GM19452 (cell line): ENCODE data around the gene ACTBL2.
"Not testable (repeated sequence)": the region's sequence is repeated elsewhere in the genome, so short reads cannot be mapped to it uniquely, and the experiment has no call there.

Experiments used
- ATAC-seq: cut with Tn5 transposase; IDR thresholded peaks from one replicate; pipeline ENCODE4 v1.9.1; 2021; ENCODE audit not compliant: unreplicated experiment

The ACTBL2 gene

DNA sequence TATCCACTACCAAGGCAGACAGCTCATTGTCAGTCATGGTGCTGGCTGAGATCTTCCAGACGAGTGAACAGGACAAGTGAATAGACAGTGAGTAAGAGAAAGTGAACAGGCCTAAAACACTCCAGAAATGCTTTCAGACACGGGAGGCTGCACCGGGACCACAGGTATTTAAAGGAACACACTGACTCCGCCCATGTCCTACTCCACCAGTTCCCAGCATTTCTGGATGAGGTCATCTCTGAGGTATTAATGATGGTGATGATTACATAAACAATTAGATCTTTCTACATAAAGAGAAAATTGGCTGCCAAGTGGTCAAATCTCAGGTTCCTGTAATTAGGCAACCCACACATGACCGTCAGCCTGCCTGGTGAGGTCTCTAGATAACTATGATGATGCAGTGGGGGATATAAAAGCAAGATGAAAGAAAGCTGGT lies at the start of gene ACTBL2:
TSS of gene ACTBL2 (minus strand) at position 141 of the 436 bp plus-strand sequence. CDS start at position 37, 104 bp downstream.
- no peak for ATAC-seq

DNA sequence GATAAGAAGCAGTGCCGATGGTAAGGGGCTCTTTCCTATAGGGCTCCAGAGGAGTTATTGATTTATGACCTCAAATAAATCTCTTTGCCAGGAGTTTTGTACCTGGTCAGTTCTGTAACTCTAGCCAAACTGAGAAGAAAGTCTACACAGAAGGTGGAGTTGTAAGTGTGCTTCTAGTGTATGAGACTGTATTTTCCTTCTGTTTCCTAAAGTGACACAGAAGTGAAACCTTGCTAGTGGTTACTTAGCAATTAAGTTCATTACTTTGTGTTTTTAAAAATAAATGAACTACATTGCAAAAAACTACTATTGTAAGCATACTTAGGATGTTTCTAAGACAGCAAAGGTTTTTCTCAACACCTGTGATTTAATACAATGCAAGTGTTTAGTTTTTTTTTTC lies 48.7 kb upstream of the ACTBL2 start:
- no peak for ATAC-seq

DNA sequence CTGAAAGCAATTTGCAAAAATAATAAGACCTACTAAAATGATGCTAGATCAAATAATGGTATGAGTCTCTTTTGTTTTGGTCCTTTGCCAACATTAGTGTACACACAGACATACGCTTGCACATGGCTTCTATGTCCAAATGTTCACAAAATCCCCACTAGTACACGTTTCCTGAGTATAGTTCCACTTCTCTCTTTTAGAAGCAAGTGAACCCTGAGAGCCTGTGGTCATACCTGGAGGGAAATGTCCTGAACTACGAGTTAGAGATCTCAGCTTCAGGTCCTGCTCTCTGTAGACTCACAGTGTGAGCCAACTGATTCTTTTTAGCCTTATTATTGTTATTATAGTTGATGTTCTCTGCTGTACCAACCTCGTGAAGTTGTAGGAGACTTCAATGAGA lies 47.3 kb upstream of the ACTBL2 start:
- ATAC-seq = no peak

DNA sequence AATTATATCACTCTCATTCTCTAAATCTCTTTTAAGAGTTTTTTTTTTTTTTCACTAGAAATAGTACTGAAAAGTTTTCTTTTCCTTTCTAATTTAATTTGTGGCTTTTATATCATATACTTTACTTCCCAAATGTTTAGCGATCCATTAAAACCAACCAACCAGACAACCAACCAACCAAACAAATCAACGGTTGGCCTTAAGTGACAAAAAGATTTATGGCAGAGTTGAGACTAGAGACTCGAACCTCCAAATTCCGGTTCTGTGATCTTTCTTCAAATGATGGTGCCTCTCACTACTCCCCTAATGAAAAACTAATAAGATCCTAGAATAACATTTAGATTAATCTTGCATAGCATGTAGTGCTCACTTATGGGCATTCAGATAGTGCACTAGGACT lies 45.3 kb upstream of the ACTBL2 start:
- ATAC-seq = no peak

DNA sequence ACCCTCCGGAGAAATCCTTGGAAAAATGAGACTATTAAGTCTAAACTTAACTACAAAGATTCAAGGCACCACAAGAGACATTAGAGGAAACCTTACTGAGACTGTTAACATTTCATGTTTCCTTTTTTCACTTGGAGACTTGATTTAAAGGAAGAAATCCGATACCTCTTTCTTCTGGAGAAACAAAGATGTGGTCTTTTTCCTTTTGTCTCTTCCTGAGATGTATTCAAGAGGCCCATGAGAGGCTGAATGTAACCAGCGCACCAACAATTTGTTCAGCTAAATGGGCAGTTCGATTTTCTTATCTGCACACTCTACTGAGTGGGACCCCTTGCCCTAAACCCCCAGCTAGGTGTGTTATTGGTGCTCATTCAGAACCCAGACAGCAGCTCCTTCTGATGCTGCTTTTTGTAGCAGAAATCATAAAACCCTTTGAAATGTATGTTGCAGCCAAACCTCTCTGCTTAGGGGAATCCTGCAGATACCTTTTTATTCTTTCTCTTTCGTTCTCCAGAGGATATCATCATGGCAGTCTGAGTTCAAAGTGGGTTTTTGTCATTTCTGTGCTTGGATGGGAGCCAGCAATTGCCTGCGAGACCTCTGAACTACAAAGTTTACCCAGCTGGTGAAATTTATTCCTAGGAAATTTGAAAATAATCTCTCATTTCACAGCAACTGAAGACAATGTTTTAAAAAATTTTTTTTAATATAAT lies 41.9 kb upstream of the ACTBL2 start:
- no peak for ATAC-seq

DNA sequence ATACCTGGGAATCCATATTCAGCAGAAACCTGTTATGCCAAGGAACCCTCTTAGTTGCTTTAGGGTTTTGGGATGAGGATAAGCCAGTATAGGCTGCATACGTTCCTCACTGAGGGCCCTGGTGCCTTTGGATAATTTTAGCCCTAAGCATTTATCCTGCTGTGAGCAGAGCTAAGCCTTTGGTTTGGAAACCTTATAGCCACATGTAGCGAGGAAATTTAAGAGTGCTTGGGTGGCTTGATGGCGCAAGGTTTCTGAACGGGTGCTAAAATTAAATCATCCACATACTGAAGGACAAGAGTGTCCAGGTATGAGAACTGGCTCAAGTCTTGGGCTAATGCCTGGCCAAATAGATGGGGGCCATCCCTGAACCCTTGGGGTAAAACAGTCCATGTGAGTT lies 39.9 kb upstream of the ACTBL2 start:
- not testable (repeated sequence) for ATAC-seq

DNA sequence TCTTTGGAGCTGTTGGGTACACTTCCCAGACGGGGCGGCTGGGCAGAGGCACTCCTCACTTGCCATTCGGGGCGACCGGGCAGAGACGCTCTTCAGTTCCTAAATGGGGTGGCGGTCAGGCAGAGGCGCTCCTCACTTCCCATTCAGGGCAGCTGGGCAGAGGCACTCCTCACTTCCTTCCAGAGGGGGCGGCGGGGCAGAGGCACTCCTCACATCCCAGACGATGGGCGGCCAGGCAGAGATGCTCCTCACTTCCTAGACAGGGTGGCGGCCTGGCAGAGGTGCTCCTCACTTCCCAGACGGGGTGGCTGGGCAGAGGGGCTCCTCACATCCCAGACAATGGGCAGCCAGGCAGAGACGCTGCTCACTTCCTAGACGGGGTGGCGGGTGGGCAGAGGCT lies 35.8 kb upstream of the ACTBL2 start:
- not testable (repeated sequence) for ATAC-seq

DNA sequence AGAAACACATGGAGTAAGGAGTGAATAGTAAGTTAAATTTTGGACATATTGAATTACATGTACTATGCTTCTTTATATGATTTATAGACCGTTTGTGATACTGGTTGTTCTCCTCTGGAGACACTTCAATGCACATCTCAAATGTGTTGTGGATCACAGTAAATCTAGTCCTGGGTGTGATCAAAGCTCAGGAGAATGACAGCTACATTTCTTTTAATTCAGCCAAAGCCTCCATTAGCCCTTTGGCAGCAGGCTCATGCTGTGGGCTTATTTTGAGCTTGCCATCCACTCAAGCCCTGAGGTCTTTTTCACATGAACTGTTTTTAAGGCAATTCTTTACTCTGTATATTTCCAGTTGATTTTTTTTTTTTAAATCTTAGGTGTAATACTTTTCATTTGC lies 34.6 kb upstream of the ACTBL2 start:
- no peak for ATAC-seq

DNA sequence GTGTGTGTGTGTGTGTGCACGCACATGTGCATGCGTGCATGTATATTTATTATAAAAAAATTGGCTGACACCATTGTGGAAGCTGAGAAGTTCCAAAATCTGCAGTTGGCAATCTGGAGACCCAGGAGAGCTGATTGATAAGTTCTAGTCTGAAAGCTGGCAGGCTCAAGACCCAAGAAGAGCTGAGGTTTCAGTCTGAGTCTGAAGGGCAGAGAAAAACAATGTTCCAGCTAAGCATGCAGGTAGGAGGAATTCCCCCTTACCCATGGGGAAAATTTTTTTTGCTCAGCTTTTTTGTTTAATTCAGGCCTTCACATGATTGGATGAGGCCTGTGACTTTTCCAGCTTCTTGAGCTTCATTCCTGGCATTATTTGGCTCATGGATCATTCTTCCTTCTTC lies 31.2 kb upstream of the ACTBL2 start:
- no peak for ATAC-seq

DNA sequence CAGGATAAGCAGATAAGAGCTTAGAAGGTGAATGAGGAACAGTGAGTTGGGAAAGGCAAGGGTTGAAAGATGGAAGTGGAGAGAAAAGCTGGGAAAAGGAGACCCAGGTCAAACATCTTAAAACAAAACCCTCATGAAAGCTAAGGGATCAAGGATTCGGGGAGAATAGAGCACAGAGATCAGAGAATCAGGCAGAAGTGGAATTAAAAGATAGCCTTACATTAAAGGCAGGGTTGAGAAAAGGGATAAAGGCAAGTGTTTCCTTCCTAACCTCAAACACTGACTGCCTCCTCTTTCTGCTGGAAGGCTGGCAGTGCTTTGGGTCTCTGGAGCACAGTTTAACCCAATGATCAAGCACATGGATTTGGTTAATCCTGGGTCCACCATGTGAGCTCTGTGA lies 28.7 kb upstream of the ACTBL2 start:
- no peak for ATAC-seq

DNA sequence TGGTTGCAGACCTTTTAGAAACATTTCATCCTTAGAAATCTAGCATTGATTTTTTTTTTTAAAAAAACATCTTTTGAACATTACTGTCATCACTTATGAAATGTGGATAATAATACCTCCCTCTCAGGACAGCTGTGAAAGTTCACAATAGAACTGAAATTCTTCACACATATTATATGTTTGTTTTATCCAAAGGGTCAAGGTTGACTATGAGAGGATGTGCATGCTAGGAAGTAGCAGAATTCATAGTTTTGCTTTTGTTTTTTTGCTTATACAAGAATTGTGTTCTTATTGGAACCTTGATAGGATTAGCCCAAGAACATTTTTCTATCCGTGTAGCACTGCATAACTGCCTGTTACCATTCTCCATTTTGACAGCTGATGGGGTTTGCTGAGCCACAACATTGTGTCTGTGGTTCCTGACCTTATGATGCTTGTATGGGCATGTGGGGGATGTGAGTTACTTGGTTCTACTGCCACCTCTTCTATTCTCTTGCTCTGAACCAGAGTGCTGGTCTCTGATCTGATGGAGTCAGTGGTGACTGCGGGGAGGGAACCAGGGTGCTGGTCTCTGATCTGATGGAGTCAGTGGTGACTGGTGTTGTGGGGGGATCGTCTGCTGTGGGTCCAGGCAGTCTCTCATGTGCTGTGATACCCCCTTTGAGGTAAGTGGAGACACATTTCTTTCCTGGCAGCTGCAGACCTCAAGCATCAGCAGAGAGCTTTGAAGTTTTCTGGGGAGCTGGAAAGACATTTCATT lies 27.1 kb upstream of the ACTBL2 start:
- ATAC-seq = no peak

DNA sequence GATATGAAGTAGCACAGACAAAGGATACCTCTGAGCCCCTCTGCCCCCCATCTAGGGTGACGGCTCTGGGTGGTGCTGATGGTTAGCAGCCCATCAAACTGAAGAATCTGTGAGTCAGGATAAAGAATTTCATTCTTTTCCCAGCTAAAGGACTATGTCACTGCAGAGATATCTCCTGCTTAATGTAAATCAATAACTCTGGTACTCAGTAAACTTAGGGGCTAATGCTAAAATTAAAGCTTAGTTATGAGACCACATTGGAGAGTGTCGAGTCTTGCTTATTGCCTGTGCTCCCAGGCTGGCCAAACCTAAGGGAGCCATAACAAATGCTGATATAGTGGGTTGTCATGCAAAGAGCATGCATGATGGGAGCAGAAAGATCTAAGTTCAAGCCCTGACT lies 25.6 kb upstream of the ACTBL2 start:
- no peak for ATAC-seq

DNA sequence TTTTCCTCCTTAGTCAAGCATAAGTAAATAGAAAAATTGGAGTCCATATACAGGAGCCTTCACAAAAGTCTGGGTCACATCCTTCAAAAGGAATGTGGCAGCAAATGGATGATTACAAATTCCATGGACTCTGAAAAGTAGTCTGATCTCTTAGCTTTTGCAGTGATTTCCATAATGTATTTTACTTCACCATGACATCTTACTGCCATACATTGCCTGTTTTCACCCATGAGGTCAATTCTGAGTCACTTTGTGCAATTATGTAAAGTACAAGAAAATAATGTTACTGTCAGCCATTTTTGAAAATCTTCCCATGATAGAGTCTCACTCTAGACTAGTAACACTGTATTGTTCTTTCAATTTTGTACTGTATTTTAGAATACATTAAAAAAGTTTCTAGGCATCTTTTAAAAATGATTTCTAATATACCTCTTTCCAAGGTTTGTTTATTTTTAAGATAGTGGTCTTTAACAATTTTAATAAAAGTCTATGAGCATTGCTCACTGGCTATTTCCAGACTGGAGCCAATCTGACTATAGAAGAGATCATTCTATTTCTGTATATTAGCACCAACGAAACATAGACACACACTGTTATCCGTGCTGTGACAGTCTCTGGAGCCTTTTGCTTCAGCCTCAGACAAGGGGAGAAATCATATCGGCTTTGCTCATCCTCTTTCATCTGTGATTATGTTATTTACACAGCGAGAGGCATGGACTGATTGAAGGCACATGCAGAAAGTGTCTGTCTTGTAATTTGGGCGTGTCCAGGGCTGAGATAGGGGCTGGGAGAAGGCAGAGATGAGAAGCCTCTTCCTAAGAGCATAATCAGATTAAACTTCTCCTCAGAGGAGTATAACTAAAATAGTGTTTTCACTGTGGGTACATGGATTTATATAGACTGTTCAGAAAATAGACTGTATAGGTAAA lies 22.9 kb upstream of the ACTBL2 start:
- no peak for ATAC-seq

DNA sequence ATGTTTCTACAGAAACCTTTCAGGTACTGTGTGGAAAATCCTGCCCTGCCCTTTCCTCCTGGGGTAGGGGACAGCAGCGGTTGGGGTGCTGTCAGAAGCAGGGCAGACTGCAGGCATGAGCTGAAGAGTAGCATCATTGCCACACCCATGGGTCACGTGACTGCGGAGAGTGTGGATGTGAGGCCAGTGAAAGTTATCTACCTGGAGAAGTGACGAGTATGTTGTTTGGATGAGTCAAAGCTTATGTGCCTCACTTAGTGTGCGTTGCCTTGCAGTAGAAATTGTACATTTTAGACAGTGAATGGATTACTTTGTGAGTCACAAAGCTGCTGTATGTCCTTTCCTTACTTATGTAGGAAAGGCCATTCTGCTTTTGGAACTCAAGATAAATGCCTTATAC lies 21.7 kb upstream of the ACTBL2 start:
- no peak for ATAC-seq

DNA sequence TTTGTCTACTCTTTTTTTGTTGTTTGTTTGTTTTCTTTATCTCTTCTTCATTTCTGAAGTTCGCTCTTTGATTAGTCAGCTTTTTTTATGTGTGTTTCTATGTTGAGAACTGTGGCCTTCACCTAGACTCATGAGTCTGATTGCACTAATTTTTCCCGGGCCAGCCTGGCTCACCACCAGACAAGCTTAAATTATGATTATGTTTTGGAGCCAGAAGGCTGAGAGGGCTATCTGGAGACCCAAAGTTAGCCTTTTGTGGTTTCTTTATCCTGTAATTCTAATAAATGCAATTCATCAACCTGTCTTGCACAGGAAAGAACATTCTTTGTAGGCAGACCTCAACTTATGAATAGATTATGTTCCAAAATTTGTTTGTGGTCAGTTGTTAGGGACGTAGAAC lies 20.8 kb upstream of the ACTBL2 start:
- ATAC-seq = no peak

DNA sequence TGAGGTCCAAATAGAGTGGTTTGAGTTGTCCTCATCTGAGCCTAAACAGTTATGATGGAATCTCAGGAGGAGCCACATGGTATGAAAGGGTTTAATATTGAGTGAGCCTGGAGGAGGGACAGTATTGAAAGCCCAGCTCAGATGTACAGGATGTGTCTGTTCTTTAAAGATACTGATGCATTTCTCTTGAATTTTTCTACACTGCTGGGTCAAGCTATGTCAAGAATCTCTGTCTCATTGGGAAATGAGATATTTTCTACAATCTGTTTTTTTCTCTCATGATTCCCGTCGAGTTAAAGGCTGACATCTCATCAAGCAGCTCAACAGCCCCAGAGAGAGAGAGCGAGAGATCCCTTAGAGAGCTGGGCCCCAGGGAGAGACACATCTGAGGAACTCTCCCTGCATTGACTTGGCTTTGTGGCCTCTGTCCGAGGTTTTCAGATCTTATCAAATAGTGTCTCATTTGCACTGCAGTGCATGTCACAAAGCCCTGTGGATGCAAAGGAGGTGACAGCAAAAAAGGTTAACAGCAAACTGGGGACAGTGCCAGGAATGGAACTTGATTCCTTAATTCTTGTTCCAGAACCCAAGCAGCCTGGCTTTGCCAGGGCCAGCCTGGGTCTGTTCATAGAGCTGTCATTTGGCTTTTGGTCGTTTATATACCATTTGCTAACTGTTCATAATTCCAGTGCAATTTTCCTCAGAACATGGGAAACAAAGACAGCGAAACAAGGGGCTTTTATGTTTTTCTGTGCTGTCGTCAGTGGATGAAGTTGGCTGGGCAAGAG lies 19.0 kb upstream of the ACTBL2 start:
- no peak for ATAC-seq

DNA sequence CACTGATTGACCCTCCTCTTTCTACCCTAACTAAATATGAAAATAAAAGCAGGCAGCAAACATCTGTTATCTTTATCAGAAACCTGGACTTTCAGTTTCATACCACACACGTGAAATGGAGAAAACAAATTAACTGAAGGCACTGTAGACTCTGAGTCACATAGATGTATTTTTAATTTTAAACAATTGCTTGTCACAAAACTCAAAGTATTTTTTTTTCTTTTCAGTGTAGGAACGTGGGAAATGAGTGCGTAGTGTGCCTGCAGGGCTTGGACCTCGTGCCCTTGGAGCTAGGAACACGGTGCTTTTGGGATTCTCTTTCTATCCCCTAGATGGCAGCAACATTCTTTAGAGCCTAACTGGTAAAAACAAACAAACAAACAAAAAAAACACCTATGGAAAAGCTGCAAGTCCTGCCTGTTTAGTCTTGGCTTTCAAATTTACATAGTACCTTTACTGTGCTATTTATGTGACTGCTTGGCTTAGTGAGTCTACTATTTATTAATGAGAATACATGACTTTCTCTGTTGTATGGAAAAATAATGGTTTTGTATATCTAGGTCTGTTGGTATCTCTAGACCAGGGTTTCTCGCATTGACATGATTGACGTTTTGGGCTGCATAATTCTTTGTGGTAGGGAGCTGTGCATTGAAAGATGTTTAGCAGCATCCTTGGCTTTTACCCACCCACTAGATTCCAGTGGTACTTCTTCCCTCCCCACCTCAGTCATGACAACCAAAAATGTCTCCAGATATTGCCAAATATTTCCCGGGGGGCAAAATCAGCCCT lies 16.8 kb upstream of the ACTBL2 start:
- peak; percentile 81 for ATAC-seq

DNA sequence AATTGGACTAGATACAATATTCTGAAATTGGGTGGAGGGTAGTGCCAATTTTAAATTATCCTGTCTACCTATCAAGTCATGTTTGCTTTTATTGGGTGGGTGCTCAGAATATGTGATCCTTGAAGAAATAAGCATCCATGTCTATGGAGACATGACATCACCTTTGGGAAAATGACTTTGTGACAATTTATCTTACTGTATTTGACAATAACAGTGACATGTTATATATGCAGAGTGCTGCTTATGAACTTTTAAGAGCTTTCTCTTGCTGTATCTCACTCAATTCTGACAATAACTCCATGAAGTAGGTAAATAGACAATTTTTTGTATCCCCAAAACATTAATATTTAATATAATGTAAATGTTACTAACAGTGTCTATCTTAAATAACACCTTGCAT lies 15.1 kb upstream of the ACTBL2 start:
- no peak for ATAC-seq

DNA sequence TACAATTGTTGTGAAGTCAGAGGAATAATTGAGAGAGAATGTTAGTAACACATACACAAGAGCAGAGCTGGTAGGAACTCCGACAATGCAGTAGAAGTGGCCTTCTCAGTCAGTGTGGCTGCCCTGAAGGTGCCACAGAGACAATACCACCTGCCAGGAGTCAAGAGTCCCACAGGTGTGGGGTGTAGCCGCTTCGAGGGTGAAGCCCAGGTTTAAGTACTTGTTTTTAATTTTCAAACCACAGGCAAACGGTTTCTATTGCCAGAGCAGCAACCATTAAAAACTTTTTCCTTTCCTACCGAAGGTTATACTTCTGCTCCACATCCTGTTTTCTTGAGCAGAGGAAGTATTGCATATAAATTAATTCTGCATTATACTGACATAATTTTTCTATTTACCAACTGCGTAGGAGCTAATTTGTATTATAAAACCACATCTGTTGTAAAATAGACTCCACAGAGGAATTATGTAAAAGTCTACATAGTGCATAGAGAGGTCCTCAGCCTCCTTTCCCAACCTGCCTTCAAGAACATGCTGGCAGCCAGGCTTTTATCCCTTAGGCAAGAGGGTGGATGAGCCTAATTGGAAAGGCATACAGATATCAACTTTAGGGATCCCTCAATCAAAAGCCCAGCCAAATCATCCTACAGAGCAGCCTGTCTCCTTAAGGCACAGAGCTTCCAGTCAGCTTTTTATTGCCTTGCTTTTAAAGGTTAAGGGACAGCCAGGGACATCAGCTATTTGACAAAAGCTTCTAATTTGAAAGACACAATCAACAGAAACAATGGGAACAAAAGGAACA lies 12.9 kb upstream of the ACTBL2 start:
- peak; percentile 34 for ATAC-seq
